Panc1 (cell line): Measurements from ENCODE around the gene DNAJA3. TPM values are rescaled to one million over a fixed set of nuclear protein-coding genes. Genes with fewer than 3 reads are reported as not detected.
A peak's percentile ranks its signal among the peaks of the same experiment; 100 is the strongest.

Experiments used
- ATAC-seq: fragments of 200-7000 bp; cut with Tn5 transposase; 2 replicates; pipeline ENCODE4 v1.9.1; 2020; ENCODE audit warnings: mild to moderate bottlenecking, moderate library complexity
- BruUV-seq: library from RNA; stranded (reverse); fragments of 400-500 nt; replicated peaks from 2 replicates; lab custom pipeline; 2021; lab: Mats Ljungman, UMichigan
- CTCF ChIA-PET: fragments of 300-600 bp; sonication (Branson Sonifier 250); formaldehyde crosslinking; loops from one replicate; lab custom pipeline; 2022; ENCODE audit warnings: antibody characterized with exemption; lab: Charles Lee
- POLR2A ChIA-PET: fragments of 300-600 bp; sonication (Branson Sonifier 250); formaldehyde crosslinking; loops from one replicate; lab custom pipeline; 2022; ENCODE audit warnings: antibody characterized with exemption; lab: Charles Lee
- DNase-seq: peaks from one replicate; pipeline ENCODE4 v3.0.0-alpha.2; 2010; ENCODE audit warnings: low read depth, low spot score
- H3K27ac ChIP-seq: 2 replicates; pipeline ENCODE4 v1.5.1; 2011; ENCODE audit warnings: mild to moderate bottlenecking, low read length, inconsistent platforms
- H3K27me3 ChIP-seq: fragments of 200-500 bp; sonication (Bioruptor generic); 2 replicates; pipeline ENCODE4 v1.6.0; 2014; ENCODE audit warnings: low read length, inconsistent platforms; ENCODE audit not compliant: control insufficient read depth, insufficient read depth
- H3K36me3 ChIP-seq: fragments of 200-500 bp; sonication (Bioruptor generic); 2 replicates; pipeline ENCODE4 v1.5.1; 2014; ENCODE audit warnings: inconsistent platforms, mild to moderate bottlenecking, low read length, moderate library complexity; ENCODE audit not compliant: control insufficient read depth, insufficient read depth
- H3K4me1 ChIP-seq: 2 replicates; pipeline ENCODE4 v1.5.1; 2011; ENCODE audit warnings: inconsistent platforms, mild to moderate bottlenecking, low read length, moderate library complexity; ENCODE audit not compliant: control insufficient read depth, insufficient read depth
- H3K4me3 ChIP-seq, 2 experiments: 2 replicates each; pipeline ENCODE4 v1.5.1; 2011 to 2012; ENCODE audit warnings: low read depth in 2 of 2, low read length in 2 of 2, mild to moderate bottlenecking in 2 of 2, inconsistent platforms in 1 of 2, moderate library complexity in 1 of 2
- H3K9me3 ChIP-seq: fragments of 200-500 bp; sonication (Bioruptor generic); 2 replicates; pipeline ENCODE4 v1.5.1; 2014; ENCODE audit warnings: low read depth, mild to moderate bottlenecking, inconsistent platforms, low read length, moderate library complexity; ENCODE audit not compliant: control insufficient read depth, insufficient read depth
- POLR2AphosphoS5 ChIP-seq: IDR thresholded peaks from 2 replicates; pipeline ENCODE4 v1.6.1; 2012; ENCODE audit warnings: mild to moderate bottlenecking, low read depth, low read length, moderate library complexity
- SIN3A ChIP-seq: IDR thresholded peaks from 2 replicates; pipeline ENCODE4 v1.6.1; 2012; ENCODE audit warnings: low read depth, mild to moderate bottlenecking, low read length, moderate library complexity, borderline replicate concordance; ENCODE audit not compliant: insufficient read depth
- TCF7L2 ChIP-seq: IDR thresholded peaks from 2 replicates; pipeline ENCODE4 v1.6.1; 2011; ENCODE audit warnings: mild to moderate bottlenecking, low read depth, low read length, inconsistent platforms
- in situ Hi-C: cut with HindIII; loops from 2 replicates; pipeline ENCODE4 v1.10.0; 2016; ENCODE audit warnings: low sequenced_read_pairs, low pct_unique_long_range_greater_than_20kb
- intact Hi-C: fragments of 100-400 bp; cut with micrococcal nuclease; formaldehyde crosslinking; loops from one replicate; pipeline ENCODE4 v1.10.0; 2022; ENCODE audit not compliant: unreplicated experiment
- total RNA-seq: library from RNA; stranded (reverse); gene quantifications from one replicate; pipeline ENCODE4 v1.2.1, GENCODE V29; 2021; ENCODE audit not compliant: unreplicated experiment
- TF ChIP-seq, protein P1 (sequence below), 2 experiments: IDR thresholded peaks; 2 replicates each; pipeline ENCODE4 v1.6.1; 2011 to 2012; ENCODE audit warnings: low read depth in 2 of 2, control low read depth in 1 of 2, low read length in 1 of 2, mild to moderate bottlenecking in 1 of 2, moderate library complexity in 1 of 2; ENCODE audit not compliant: insufficient read depth in 1 of 2
- TF ChIP-seq, protein P2 (sequence below): fragments of 450-650 bp; IDR thresholded peaks from 2 replicates; pipeline ENCODE4 v1.5.1; 2017; ENCODE audit warnings: mild to moderate bottlenecking

The DNAJA3 gene
- total RNA-seq, 1 experiment from 2014 or later: 68.7 TPM

DNA sequence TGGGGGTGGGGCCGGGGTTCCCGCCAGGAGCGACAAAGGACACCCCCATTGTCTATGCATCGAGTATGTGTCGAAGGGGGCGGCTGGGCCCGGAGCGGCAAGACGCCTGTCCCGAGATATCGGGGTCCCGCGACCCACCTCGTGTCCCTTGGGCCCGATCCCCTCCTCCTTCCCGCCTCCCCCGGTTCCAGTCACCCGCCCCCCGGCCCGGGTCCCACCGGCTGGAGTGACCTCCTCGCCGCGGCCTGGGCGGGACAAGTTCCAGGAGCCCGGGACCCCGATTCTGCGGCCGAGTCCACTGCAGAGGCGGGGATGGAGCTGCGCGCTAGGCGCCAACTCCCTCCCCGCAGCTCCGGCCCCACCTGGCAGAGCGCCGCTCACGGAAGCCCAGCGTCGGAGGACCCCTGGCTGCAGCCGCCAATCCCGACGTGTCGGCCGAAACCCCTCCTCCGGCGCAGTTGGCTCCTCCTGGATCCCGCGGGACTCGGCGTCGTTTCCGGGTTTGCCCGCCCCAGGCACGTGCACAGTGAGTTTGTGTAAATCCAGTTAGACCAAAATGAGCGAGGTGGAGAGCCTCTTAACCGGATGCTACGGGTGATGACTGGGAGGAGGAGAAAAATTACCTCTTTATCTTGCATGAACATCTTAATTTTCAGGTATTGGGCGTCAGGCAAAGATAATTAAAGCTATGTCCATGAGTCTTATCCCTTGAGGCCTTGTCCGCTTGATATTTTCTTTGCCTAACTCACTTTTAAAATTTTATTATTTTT, 48.7 kb downstream of the DNAJA3 start, which contains the start of gene NMRAL1:
Gene NMRAL1 (minus strand): TSS at position 434 of the 770 bp plus-strand sequence. CDS start 493 bp downstream, outside the sequence.
- intact Hi-C loops (no loop called here), in situ Hi-C loops (no loop called here)
- BruUV-seq: no TSS peak
- no peaks in the 10 kb centered on the region; the same call in 1 of the 2 replicates for H3K36me3 ChIP-seq
- no peaks in the 10 kb centered on the region for H3K9me3 ChIP-seq
- POLR2A ChIA-PET: interaction anchor here (0.5 to 0.7 kb wide), 2 partner anchors 56 to 176 kb away, joined by 3 to 5 read pairs; no protein-coding TSS in a partner anchor
- peak within 1 kb of the TSS; percentile 61 to 80 for H3K4me3 ChIP-seq
- peak within 1 kb of the TSS; percentile 94 for H3K27ac ChIP-seq
- peak; percentile 84 for TF ChIP-seq POLR2AphosphoS5
- TF ChIP-seq, protein P1, sequence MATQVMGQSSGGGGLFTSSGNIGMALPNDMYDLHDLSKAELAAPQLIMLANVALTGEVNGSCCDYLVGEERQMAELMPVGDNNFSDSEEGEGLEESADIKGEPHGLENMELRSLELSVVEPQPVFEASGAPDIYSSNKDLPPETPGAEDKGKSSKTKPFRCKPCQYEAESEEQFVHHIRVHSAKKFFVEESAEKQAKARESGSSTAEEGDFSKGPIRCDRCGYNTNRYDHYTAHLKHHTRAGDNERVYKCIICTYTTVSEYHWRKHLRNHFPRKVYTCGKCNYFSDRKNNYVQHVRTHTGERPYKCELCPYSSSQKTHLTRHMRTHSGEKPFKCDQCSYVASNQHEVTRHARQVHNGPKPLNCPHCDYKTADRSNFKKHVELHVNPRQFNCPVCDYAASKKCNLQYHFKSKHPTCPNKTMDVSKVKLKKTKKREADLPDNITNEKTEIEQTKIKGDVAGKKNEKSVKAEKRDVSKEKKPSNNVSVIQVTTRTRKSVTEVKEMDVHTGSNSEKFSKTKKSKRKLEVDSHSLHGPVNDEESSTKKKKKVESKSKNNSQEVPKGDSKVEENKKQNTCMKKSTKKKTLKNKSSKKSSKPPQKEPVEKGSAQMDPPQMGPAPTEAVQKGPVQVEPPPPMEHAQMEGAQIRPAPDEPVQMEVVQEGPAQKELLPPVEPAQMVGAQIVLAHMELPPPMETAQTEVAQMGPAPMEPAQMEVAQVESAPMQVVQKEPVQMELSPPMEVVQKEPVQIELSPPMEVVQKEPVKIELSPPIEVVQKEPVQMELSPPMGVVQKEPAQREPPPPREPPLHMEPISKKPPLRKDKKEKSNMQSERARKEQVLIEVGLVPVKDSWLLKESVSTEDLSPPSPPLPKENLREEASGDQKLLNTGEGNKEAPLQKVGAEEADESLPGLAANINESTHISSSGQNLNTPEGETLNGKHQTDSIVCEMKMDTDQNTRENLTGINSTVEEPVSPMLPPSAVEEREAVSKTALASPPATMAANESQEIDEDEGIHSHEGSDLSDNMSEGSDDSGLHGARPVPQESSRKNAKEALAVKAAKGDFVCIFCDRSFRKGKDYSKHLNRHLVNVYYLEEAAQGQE (IDR thresholded peaks at IDR 0.05; ENCODE audit: insufficient read depth in 1 of 2, low read depth in 2 of 2, low read length in 1 of 2): no peak
- no peaks in the 10 kb centered on the region for H3K27me3 ChIP-seq
- ATAC-seq (peak; percentile 86), DNase-seq (no peak)
- peaks cover 18% of the 10 kb centered on the region for H3K4me1 ChIP-seq
- CTCF ChIA-PET: no interaction called here

DNA sequence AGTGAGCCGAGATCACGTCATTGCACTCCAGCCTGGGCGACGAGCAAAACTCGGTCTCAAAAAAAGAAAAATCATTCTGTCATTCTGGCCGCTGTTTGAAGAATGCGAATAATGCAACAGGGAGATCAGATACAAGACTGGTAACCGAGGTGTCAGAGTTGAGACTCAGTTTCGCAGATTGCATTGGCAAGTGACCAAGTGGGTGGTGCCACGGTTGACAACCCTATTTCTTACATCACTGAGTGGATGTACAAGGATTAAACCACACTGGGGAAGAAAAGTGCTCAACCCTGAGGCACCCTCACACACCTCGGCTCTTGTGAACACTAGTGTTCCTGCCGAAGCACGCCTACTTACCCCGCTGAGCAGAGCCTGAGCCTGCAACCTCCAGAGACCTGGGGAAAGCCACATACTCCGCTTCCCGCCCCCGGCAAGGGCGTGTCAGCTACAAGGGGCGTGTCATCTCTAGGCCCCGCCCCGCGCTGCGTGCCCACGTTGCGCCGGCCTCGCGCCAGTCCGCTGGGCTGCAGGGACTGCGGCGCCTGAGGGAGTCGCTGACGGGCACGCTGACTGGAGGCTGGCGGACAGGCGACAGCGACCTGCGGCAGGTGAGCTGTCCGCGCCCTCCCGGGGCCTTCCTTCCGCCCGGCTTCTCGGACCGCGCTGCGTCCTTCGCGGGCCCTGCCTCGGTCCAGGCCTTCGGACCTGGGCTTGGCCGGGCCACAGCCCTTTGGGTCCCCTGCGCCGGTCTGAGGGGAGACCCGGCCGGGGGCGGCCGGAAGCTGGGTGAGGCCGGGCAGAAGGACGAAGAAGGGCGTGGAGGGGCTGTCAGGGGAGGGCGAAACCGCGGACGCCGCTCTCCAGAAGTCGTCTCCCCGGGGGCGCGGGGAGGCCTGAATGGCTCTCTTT, 50.5 kb downstream of the DNAJA3 start, which contains the start of gene HMOX2:
Gene HMOX2 (plus strand): TSS at position 519 of the 909 bp plus-strand sequence. CDS start 29,127 bp downstream, outside the sequence.
- in situ Hi-C loops (no loop called here), intact Hi-C loops (no loop called here)
- TF ChIP-seq TCF7L2 (no peak; the same call in 1 of the 2 replicates), SIN3A (peak; percentile 88; the same call in 1 of the 2 replicates), POLR2AphosphoS5 (peak; percentile 83)
- TF ChIP-seq, protein P1 (IDR thresholded peaks at IDR 0.05; ENCODE audit: insufficient read depth in 1 of 2, low read depth in 2 of 2, low read length in 1 of 2): peak in 1 of 2 experiments; percentile 41; a peak in 1 of 4 replicates
- TF ChIP-seq, protein P2, sequence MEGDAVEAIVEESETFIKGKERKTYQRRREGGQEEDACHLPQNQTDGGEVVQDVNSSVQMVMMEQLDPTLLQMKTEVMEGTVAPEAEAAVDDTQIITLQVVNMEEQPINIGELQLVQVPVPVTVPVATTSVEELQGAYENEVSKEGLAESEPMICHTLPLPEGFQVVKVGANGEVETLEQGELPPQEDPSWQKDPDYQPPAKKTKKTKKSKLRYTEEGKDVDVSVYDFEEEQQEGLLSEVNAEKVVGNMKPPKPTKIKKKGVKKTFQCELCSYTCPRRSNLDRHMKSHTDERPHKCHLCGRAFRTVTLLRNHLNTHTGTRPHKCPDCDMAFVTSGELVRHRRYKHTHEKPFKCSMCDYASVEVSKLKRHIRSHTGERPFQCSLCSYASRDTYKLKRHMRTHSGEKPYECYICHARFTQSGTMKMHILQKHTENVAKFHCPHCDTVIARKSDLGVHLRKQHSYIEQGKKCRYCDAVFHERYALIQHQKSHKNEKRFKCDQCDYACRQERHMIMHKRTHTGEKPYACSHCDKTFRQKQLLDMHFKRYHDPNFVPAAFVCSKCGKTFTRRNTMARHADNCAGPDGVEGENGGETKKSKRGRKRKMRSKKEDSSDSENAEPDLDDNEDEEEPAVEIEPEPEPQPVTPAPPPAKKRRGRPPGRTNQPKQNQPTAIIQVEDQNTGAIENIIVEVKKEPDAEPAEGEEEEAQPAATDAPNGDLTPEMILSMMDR: no peak; the same call in 1 of the 2 replicates
- DNase-seq (peak; percentile 85), ATAC-seq (peak; percentile 92)
- Histone ChIP-seq H3K9me3 (no peaks in the 10 kb centered on the region), H3K27me3 (no peaks in the 10 kb centered on the region), H3K4me3 (peak within 1 kb of the TSS; percentile 82 to 85), H3K27ac (peak within 1 kb of the TSS; percentile 94), H3K4me1 (peaks cover 18% of the 10 kb centered on the region), H3K36me3 (no peaks in the 10 kb centered on the region; the same call in 1 of the 2 replicates)
- CTCF ChIA-PET: no interaction called here
- no TSS peak for BruUV-seq
- POLR2A ChIA-PET: interaction anchor here (0.6 kb wide), 2 partner anchors 94 to 203 kb away, joined by 4 to 5 read pairs; no protein-coding TSS in a partner anchor
